ENCODE measurements around the gene GABRR1.

GABRR1 gene

DNA sequence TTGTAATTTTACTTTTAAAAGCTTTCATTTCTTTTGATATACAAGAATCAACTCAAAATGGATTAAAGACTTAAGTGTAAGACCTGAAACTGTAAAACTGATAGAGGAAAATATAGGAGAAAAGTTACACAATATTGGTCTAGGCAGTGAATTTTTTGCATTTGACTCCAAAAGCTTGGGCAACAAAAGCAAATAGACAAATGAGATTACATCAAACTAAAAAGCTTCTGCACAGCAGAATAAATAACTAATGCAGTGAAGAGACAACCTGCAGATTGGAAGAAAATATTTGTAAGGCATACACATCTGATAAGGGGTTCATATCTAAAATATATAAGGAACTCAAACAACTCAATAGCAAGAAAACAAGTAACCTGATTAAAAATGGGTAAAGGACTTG lies 3.0 kb downstream of the GABRR1 start:
- DNase-seq, result no peak

DNA sequence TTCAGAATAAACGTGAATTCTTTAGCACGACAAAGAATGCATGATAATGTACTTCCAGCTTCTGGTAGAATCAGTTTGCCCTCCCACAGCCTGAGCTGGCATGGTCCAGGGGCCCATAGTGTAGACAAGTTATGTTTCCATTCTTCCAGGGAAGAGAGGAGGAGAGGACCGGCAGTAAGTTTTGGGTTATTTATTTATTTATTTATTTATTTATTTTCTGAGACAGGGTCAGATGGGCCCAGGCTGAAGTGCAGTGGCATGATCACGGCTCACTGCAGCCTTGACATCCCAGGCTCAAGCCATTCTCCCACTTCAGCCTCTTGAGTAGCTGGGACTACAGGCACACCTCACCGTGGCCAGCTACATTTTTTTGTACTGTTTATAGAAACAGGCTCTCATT lies 4.7 kb downstream of the GABRR1 start:
- no peak for DNase-seq

DNA sequence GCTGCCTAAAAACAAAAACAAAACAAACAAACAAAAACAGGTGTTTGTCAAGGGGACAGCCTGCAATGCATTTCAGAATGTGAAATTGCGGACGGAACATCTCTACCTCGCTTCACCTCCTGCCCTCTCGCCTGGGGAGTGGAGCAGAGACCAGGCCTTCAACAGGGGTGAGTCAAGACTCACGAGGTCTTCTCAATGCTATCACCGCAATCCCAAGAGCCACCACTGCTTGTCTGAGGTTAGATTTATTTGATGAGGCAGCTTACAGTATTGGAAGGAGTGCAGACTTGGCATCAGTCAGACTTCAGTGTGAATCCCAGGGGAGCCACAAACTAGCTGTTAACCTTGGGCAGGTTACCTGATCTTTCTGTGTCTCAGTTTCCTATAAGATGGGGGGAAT lies 7.7 kb downstream of the GABRR1 start:
- no peak for DNase-seq

- DNase-seq, result no peak
These were observed 8.6 kb downstream of the GABRR1 start for GRCh38 chr6:89208551-89208950.

- DNase-seq, result no peak
These were observed 11.3 kb downstream of the GABRR1 start for GRCh38 chr6:89205819-89206218.

DNA sequence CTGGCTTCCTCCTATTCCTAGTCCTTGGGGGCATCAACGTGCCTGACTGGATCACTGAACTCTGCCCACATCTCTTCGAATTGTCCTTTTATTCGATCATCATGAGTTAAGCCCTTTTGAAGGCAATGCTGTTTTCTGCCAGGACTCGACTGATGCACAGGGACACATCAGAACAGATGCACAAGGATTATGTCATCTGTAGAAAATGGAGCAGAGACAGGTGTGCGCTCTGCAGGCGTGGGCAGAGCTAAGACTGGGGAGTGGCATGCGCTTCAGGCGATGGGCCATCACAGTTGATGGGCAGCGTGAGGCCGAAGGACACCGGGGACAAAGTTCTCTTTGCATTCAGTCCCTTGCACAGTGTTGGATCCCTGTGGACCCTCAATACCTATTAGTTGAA lies 13.1 kb downstream of the GABRR1 start:
- no peak for DNase-seq

- no peak for DNase-seq
These were observed 16.4 kb downstream of the GABRR1 start for GRCh38 chr6:89200706-89201215.

DNA sequence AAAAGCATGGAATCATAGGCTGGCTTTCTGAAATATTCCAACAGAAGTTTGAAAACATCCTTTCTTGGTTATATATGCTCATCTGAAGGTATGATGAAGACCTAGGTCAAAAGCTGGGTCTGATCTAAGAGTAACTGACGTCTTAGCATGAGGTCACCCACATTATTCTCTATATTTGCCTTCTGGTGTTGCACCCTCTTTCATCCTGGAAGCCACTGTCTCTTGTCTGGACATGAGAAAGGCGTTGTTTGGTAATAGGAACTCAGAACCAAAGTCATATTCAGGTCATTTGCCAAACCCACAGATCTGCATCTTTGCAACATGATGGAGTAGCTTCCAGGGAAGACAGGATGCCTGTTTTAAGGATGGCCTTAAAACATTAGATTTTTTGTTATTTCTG lies 17.6 kb downstream of the GABRR1 start:
- DNase-seq, result no peak

DNA sequence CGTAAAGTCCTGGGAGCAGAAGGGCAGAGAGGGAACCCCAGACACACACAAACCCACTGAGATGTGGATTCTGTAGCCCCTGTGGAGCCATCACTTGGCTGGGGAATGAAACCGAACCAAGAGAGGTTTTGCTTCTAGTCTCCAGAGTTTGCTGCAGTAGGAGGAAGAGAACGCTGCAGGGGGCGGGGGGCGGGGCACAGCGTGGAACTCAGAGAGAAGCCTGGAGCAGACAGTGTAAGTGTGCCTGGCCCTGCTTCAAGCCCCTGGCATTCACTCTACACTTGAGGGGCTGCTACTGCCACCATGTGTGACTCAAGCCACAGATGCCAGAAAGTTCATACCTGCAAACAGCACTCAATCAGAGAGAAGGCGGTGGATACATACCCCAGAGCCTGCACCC lies 18.9 kb downstream of the GABRR1 start:
- DNase-seq, result no peak

- DNase-seq, result no peak
These were observed 20.0 kb downstream of the GABRR1 start for GRCh38 chr6:89197141-89197540.

GRCh38 chr6:89194559-89194958 lies 22.6 kb downstream of the GABRR1 start:
- DNase-seq, result no peak

DNA sequence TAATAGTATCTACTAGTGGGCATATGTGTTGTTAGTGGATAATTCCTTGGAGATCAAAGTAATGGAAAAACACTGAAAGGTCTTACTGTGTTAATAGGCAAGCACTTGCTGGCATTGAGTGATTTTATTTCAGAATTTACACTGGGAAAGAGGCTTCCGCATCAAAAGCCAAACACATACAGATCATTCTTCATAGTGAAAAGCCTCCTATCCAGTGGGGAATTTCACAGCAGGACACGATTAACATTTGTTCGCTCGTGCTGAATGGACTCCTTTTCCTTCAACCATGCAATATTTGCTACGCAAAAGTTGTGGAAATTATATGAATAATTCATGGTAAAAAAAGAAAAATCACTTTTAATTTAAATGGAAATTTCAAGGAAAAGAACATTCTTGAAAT lies 26.4 kb downstream of the GABRR1 start:
- DNase-seq, result no peak

- DNase-seq, result no peak
These were observed 29.7 kb downstream of the GABRR1 start for GRCh38 chr6:89187504-89187903.

DNA sequence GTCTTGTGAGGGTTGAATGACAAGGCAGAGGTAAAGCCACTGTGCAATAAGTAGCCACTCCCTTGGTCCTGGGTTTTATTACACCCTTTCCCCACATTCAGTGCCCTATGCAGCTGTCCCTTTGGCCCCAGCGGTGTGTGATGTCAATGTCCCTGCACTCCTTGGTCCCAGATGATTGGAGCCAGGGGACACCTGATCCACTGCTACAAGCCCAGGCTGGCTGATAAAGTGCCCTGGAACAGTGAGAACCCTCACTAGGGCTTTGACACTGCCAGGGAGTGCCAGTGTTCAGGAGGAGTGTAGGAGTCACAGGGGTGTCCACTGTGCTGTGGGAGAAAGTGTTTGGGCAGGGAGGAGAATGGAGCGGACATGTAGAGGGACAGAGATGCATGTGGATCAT lies 30.4 kb downstream of the GABRR1 start:
- DNase-seq, result no peak

DNA sequence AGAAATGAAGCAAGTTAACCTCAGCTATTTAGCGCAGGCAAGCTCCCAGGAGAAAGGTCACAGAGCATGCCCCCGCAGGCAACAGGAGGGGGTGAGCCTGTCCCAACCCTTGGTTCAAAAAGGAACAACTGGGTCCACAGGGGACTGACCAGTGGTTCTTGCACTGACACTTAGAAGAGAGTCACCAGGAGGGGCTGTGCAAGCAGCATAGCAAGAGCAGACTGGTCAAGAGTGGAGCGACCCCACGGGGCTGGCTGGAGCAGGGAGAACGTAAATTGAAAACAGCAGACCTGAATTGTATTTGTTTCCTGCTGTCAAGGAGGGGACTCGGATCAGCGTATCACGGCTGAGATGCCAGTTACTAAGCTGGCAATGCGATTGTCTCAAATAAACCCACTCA lies 32.8 kb downstream of the GABRR1 start:
- no peak for DNase-seq

DNA sequence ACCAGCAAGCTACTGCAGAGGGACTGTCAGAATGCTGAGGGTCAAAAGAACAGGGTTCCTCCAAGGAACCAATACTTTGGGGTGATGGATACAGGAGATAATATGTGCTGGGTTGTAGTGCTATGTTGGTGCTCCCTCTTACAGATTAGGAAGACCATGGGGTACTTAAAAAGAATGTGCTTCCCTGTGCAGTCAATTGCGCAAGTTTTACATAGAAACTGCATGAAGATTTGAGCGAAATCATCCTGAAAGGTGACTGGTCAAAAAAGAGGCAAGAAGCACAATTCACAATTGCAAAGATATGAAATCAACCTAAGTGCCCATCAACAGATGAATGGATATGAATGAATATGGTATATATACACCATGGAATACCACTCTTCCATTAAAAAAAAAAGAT lies 33.9 kb downstream of the GABRR1 start:
- DNase-seq, result no peak

- DNase-seq, result no peak
These were observed 36.2 kb downstream of the GABRR1 start for GRCh38 chr6:89180971-89181370.

- no peak for DNase-seq
These were observed 37.0 kb downstream of the GABRR1 start for GRCh38 chr6:89180112-89180511.

GRCh38 chr6:89173634-89174033 lies 43.5 kb downstream of the GABRR1 start:
- no peak for DNase-seq

GRCh38 chr6:89172131-89172530 lies 45.0 kb downstream of the GABRR1 start:
- DNase-seq, result no peak

DNA sequence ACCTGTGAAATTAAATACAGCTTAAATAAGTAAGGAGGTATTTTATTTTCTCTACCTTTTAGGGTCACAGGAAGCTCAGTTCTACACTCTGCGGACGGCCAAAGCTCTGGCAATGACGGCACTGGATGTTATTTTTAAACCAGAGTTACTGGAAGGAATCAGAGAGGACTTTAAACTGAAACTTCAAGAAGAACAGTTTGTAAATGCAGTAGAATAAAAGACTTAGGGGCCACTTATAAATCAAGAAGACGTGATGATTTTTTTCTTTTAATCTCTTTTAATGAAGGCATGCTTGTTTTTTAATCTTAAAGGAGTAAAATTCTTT lies 55.1 kb downstream of the GABRR1 start:
- DNase-seq, result no peak

DNA sequence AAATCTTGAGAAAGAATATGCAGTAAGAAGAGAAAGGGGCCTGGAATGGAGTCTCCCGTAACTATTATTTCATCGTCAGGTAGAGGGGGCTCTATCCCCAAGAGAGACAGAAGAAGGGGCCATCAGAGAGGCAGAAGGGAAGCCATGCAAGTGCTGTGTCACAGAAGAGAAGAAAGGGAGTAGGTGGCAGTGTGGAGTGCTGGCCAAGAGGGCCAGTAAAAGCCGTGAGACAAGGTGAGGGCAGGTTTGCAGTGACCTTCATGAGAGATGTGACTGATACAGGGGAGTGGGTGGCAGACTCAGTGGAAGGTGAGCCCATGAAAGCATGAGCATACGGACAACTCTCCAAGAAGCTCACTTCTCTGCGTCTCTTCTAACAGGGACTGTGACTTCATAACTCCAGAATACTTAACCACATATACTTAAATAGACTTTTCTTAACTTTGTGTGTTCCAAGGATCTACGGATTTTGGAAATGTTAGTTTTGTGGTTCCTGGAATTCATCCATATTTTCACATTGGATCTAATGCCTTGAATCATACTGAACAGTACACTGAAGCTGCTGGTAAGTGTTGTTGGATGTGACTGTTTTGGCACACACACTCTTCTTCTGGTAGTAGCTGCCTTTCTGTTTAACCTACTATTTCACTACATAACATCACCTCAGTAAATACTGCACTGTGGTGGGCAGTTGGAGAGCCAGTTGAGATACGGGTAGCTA lies 55.7 kb downstream of the GABRR1 start:
- no peak for DNase-seq

GRCh38 chr6:89160331-89161092 lies 56.6 kb downstream of the GABRR1 start:
- DNase-seq, result no peak

- no peak for DNase-seq
These were observed 63.0 kb downstream of the GABRR1 start for GRCh38 chr6:89154131-89154530.

Data from CD4-positive, alpha-beta T cell treated with Interleukin-15 for 1 hour (primary cell).